T-helper 2 cell treated with Interferon-gamma antibody and Interleukin-4, amounts not matched to agents 5 μg/mL and 100 μg/mL, for 36 hours (primary cell): Measurements from ENCODE around the gene IGF2.

Experiments used
- DNase-seq: peaks from one replicate; pipeline ENCODE4 v3.0.0; 2021; ENCODE audit warnings: low spot score
- H3K27ac Mint-ChIP-seq: one replicate; pipeline ENCODE4 v1.8.0; 2021; ENCODE audit warnings: mild to moderate bottlenecking, mixed read lengths
- H3K27me3 Mint-ChIP-seq: one replicate; pipeline ENCODE4 v1.8.0; 2021; ENCODE audit warnings: low read depth, mixed read lengths
- H3K36me3 Mint-ChIP-seq: one replicate; pipeline ENCODE4 v1.8.0; 2021; ENCODE audit warnings: low read depth, mixed read lengths
- H3K4me1 Mint-ChIP-seq: one replicate; pipeline ENCODE4 v1.8.0; 2021; ENCODE audit warnings: low read depth, mixed read lengths
- H3K4me3 Mint-ChIP-seq: one replicate; pipeline ENCODE4 v1.8.0; 2022; ENCODE audit warnings: mild to moderate bottlenecking, moderate library complexity, mixed read lengths
- H3K9me3 Mint-ChIP-seq: one replicate; pipeline ENCODE4 v1.8.0; 2021; ENCODE audit warnings: mixed read lengths

The IGF2 gene

GRCh38 chr11:2106583-2107209 is 32.5 kb downstream of the IGF2 start:
- Mint-ChIP-seq H3K4me1 (no peaks in the 10 kb centered on the region), H3K27ac (no peak overlapping the region), H3K27me3 (peaks cover 8% of the 10 kb centered on the region), H3K36me3 (no peaks in the 10 kb centered on the region), H3K4me3 (no peak overlapping the region), H3K9me3 (no peaks in the 10 kb centered on the region)
- DNase-seq, result no peak

- Mint-ChIP-seq H3K36me3 (no peaks in the 10 kb centered on the region), H3K9me3 (no peaks in the 10 kb centered on the region), H3K27me3 (peaks cover 6% of the 10 kb centered on the region), H3K4me3 (no peak overlapping the region), H3K4me1 (no peaks in the 10 kb centered on the region), H3K27ac (no peak overlapping the region)
- DNase-seq, result no peak
Measured at GRCh38 chr11:2105511-2105910, 33.7 kb downstream of the IGF2 start.

GRCh38 chr11:2104524-2105440 is 34.4 kb downstream of the IGF2 start:
- DNase-seq, result no peak
- H3K9me3 Mint-ChIP-seq, result no peaks in the 10 kb centered on the region
- H3K4me3 Mint-ChIP-seq, result no peak overlapping the region
- no peak overlapping the region for H3K27ac Mint-ChIP-seq
- H3K36me3 Mint-ChIP-seq, result no peaks in the 10 kb centered on the region
- H3K27me3 Mint-ChIP-seq, result peaks cover under 1% of the 10 kb centered on the region
- H3K4me1 Mint-ChIP-seq, result no peaks in the 10 kb centered on the region

GRCh38 chr11:2103668-2104523 is 35.3 kb downstream of the IGF2 start:
- Mint-ChIP-seq H3K4me3 (no peak overlapping the region), H3K4me1 (no peaks in the 10 kb centered on the region), H3K9me3 (no peaks in the 10 kb centered on the region), H3K27ac (no peak overlapping the region), H3K27me3 (no peaks in the 10 kb centered on the region), H3K36me3 (no peaks in the 10 kb centered on the region)
- DNase-seq, result no peak

DNA sequence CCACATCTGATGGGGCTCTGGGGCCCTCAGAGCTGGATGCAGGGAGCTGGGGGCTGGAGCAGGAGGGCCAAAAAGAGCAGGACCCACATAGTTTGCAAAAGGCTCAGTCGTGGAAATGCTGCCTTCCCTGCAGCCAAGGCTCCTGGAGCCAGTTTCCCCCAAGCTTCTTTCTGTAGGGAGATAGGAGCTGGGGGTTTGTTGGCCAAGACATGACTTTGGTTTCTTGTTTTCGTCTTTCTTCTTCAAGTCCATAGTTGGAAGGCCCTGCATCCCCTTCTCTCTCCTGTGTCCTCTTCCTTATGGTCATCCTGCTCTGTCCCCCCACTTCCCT is 36.3 kb downstream of the IGF2 start:
- no peak overlapping the region for H3K4me3 Mint-ChIP-seq
- H3K4me1 Mint-ChIP-seq, result no peaks in the 10 kb centered on the region
- H3K9me3 Mint-ChIP-seq, result no peaks in the 10 kb centered on the region
- no peaks in the 10 kb centered on the region for H3K36me3 Mint-ChIP-seq
- no peak overlapping the region for H3K27ac Mint-ChIP-seq
- H3K27me3 Mint-ChIP-seq, result no peaks in the 10 kb centered on the region
- no peak for DNase-seq

- H3K27ac Mint-ChIP-seq, result no peak overlapping the region
- no peaks in the 10 kb centered on the region for H3K9me3 Mint-ChIP-seq
- no peak for DNase-seq
- H3K36me3 Mint-ChIP-seq, result no peaks in the 10 kb centered on the region
- no peaks in the 10 kb centered on the region for H3K27me3 Mint-ChIP-seq
- no peaks in the 10 kb centered on the region for H3K4me1 Mint-ChIP-seq
- H3K4me3 Mint-ChIP-seq, result no peak overlapping the region
Measured at GRCh38 chr11:2102132-2102882, 36.9 kb downstream of the IGF2 start.

DNA sequence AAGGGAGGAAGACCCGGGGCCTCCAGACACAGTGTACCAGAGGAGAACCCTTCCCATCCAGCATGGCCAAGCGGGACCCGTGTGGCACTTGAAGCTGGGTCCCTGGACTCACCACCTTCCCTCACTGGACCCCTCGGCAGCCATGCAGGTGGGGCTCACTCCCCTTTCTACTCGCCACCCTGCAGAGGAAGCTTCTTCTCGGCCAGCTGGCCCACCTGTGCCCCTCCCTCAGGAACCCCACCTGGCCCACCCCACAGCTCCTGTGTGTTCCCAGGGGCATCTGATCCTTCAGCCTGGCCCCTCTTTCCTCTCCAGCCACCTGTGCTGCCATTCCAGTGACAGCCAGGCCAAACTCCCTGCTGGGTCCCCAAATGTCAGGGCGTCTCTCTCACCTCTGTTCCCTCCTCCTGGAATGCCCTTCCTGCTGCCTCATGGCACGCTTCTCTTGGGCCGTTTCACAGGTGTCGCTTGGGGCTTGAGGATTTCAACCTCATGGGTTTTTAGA is 38.0 kb downstream of the IGF2 start:
- H3K4me1 Mint-ChIP-seq, result no peaks in the 10 kb centered on the region
- no peaks in the 10 kb centered on the region for H3K27me3 Mint-ChIP-seq
- no peak for DNase-seq
- H3K4me3 Mint-ChIP-seq, result no peak overlapping the region
- no peak overlapping the region for H3K27ac Mint-ChIP-seq
- H3K9me3 Mint-ChIP-seq, result no peaks in the 10 kb centered on the region
- no peaks in the 10 kb centered on the region for H3K36me3 Mint-ChIP-seq

GRCh38 chr11:2100361-2101170 is 38.6 kb downstream of the IGF2 start:
- no peak overlapping the region for H3K27ac Mint-ChIP-seq
- H3K4me3 Mint-ChIP-seq, result no peak overlapping the region
- no peak for DNase-seq
- no peaks in the 10 kb centered on the region for H3K9me3 Mint-ChIP-seq
- no peaks in the 10 kb centered on the region for H3K36me3 Mint-ChIP-seq
- H3K4me1 Mint-ChIP-seq, result no peaks in the 10 kb centered on the region
- H3K27me3 Mint-ChIP-seq, result no peaks in the 10 kb centered on the region

DNA sequence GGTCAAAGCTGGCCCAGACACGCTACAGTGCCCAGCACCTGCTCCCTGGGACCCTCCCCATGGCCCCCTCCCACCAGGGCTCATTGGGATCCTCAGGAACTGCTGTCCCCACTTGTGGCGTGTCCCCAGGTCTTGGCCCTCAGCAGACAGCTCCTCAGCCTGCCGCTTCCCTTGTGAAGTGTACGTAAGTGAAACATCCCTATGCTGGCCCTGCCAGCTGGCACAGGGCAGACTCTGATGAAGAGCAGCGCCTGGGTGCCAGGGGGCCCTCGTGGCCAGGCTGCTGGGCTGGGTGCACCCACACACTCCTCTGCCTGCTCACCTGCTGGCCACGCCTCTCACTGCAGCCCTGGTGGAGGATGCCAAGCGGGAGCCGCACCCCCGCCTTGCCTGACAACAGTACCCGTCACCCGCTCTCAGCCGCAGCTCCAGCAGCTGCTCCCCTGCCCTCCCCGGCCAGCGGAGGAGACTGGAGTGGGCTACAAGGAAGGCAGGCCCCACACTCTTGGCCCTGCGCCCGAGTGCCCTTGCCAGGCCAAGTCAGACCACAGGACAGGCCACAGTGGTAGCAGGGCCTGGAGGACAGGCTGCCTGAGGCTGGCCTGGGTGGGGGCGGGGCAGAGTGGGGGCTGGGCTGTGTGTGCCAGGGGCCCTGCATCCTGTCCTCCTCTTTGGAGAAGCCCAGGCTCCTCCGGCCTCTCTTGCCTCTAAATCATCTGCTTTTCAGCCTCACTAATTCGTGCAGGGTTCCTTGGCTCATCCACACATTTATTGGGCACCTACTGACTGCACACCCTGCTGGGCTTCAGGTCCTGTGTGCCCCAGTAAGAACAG is 39.5 kb downstream of the IGF2 start:
- Mint-ChIP-seq H3K27me3 (no peaks in the 10 kb centered on the region), H3K4me3 (no peak overlapping the region), H3K27ac (no peak overlapping the region), H3K4me1 (no peaks in the 10 kb centered on the region), H3K36me3 (no peaks in the 10 kb centered on the region), H3K9me3 (no peaks in the 10 kb centered on the region)
- DNase-seq, result no peak

DNA sequence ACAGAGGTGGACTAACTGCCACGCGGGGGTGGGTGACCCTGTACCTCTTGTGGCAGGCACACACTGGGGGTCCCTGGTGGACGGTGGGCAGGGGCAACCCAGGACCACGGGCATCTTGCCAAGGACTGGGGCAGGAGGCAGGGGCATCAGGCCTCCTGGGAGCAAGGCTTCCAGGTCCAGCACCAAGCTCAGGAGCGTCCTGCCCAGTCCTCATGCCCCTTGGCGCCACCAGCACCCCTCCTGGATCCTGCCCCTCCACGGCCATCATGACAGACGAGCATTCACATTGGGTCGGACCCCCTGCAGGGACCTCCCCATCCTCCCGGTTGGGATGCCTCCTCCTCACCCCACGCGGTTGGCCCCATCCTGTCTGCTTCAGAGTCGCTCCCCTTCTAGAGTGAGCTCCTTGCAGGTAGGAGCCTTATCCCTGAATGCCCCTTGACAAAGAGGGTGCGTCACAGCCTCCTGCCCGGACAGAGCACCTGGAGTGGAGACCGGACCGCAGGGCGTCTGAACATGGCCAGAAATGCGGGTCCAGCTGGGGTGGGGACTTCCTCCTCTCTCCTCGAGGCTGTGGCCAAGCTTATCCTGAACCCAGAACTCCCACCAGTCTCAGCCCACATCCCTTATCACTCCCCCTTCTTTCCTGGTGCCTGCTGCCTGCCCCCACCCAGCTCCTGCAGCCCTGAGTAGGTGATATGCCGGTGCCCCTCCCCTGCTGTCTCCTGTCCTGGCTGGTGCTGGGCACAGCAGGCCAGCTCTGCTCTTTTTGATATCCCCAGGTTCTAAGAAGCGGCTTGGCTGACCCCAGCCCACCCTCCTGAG is 40.3 kb downstream of the IGF2 start:
- Mint-ChIP-seq H3K27ac (no peak overlapping the region), H3K9me3 (no peaks in the 10 kb centered on the region), H3K4me3 (no peak overlapping the region), H3K36me3 (no peaks in the 10 kb centered on the region), H3K27me3 (no peaks in the 10 kb centered on the region), H3K4me1 (no peaks in the 10 kb centered on the region)
- DNase-seq, result no peak

DNA sequence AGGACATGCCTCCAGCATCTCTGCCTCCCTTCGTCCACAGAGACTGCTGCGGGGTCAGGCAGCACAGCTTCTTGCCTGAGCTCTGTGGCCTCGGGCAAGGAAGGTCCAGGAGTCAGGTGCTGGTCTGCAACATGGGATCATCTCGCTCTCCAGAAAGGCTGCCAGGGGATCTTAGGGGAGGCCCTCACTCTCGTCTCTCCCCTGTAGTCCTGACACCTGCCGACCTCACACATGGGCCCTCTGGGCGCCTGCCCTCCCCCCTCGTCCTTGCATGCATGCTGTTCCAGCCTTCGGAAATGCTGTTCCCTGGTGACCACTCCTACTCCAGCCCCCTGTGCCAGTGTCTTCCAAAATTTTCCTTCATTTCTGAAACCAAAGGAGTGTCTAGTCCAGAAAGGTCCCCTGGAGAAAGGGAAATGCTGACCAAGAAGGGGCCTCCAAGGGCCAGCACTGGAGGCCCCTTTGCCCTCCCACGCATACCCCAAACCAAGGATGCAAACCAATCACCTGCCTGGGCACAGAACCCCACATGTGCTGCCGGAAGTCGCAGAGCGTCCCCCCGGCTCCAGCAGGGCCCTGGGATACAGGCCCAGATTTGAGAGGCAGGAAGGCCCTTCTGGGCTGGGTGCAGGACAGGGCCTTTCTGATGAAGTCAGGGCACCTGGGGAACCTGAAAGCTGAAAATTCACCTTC is 41.0 kb downstream of the IGF2 start:
- Mint-ChIP-seq H3K27me3 (no peaks in the 10 kb centered on the region), H3K9me3 (no peaks in the 10 kb centered on the region)

More for the DNA sequence above, 41.0 kb downstream of the IGF2 start:
- no peaks in the 10 kb centered on the region for H3K36me3 Mint-ChIP-seq
- no peak overlapping the region for H3K4me3 Mint-ChIP-seq
- H3K4me1 Mint-ChIP-seq, result no peaks in the 10 kb centered on the region
- H3K27ac Mint-ChIP-seq, result no peak overlapping the region
- DNase-seq, result no peak
